Fibroblast of lung (primary cell): Measurements from ENCODE around the gene BICRA.
"Not testable (repeated sequence)": the region's sequence is repeated elsewhere in the genome, so short reads cannot be mapped to it uniquely, and the experiment has no call there.

Experiments used
- EZH2 ChIP-seq: IDR thresholded peaks from 2 replicates; pipeline ENCODE4 v1.5.1; 2012; ENCODE audit warnings: low read length, control low read depth, mild to moderate bottlenecking; ENCODE audit errors: missing control alignments
- TF ChIP-seq, protein P1 (sequence below), 2 donors: IDR thresholded peaks in 1 of 2; conservative IDR thresholded peaks in 1 of 2; 1 replicate in 1 of 2; 2 replicates in 1 of 2; pipeline ENCODE4 v1.5.1; 2011 to 2012; ENCODE audit warnings: low read length in 2 of 2, control low read depth in 1 of 2, inconsistent platforms in 1 of 2, low read depth in 1 of 2, mild to moderate bottlenecking in 1 of 2

- TF ChIP-seq, protein P1, sequence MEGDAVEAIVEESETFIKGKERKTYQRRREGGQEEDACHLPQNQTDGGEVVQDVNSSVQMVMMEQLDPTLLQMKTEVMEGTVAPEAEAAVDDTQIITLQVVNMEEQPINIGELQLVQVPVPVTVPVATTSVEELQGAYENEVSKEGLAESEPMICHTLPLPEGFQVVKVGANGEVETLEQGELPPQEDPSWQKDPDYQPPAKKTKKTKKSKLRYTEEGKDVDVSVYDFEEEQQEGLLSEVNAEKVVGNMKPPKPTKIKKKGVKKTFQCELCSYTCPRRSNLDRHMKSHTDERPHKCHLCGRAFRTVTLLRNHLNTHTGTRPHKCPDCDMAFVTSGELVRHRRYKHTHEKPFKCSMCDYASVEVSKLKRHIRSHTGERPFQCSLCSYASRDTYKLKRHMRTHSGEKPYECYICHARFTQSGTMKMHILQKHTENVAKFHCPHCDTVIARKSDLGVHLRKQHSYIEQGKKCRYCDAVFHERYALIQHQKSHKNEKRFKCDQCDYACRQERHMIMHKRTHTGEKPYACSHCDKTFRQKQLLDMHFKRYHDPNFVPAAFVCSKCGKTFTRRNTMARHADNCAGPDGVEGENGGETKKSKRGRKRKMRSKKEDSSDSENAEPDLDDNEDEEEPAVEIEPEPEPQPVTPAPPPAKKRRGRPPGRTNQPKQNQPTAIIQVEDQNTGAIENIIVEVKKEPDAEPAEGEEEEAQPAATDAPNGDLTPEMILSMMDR (conservative IDR thresholded peaks at IDR 0.05 in 1 of 2, IDR thresholded peaks at IDR 0.05 in 1 of 2; ENCODE audit: low read depth in 1 of 2, low read length in 2 of 2), result not testable (repeated sequence)
- not testable (repeated sequence) for TF ChIP-seq EZH2
These were observed 109.6 kb downstream of the BICRA start for GRCh38 chr19:47718415-47719046.
